ENCODE measurements around the gene HUNK. TPM values are rescaled to one million over a fixed set of nuclear protein-coding genes. Genes with fewer than 3 reads are reported as not detected.

The HUNK gene
- polyA plus RNA-seq, 1 donor (not counting 4 experiments of a cell fraction or from before 2014, with no cell fraction given): 0.03 TPM

DNA sequence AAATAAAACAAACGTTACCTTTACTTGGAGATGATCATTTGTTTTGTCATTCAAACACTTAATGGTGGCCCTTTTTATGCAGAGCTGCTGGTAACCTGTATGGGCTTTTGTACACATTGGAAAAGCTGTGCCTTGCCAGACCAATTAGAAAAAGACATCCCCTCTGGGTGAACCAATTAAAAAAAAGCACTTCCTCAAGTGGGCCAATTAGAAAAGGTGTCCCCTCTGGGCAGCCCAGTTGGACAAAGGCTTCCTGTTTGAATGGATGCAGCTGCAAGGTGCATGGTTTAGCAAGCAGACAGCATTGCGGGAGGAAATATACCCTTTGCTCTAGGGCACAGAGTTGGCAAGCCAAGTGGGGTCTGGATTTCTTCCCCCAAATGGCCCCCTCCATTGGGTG is 21.6 kb downstream of the HUNK start:
- H3K27me3 ChIP-seq (ENCODE audit: control insufficient read depth, extremely low read depth, insufficient read depth, low read length): no peaks in the 10 kb centered on the region
- no peak overlapping the region for H3K27ac ChIP-seq (ENCODE audit: control insufficient read depth, insufficient read depth, low read length)
- no peak overlapping the region for H3K4me3 ChIP-seq (ENCODE audit: control insufficient read depth in 2 of 3, extremely low read depth in 1 of 3, insufficient read depth in 2 of 3, low read depth in 1 of 3, low read length in 3 of 3)
- H3K9me1 ChIP-seq (ENCODE audit: control insufficient read depth, extremely low read depth, insufficient read depth, low read length): no peaks in the 10 kb centered on the region
- H2AFZ ChIP-seq (ENCODE audit: control insufficient read depth, low read length): no peak overlapping the region
- DNase-seq (ENCODE audit: low read depth, low spot score) (no peak), FAIRE-seq (no peak)
- no peaks in the 10 kb centered on the region for H3K9me3 ChIP-seq (ENCODE audit: control insufficient read depth, low read depth, low read length)
- H3K9ac ChIP-seq (ENCODE audit: control insufficient read depth, extremely low read depth, insufficient read depth, low read length): no peak overlapping the region
- H4K20me1 ChIP-seq (ENCODE audit: control insufficient read depth, extremely low read depth, insufficient read depth, low read length): no peaks in the 10 kb centered on the region
- no peaks in the 10 kb centered on the region for H3K79me2 ChIP-seq (ENCODE audit: control insufficient read depth, insufficient read depth, low read length)
- H3K36me3 ChIP-seq (ENCODE audit: control insufficient read depth in 2 of 2, extremely low read depth in 1 of 2, insufficient read depth in 2 of 2, low read length in 2 of 2): no peaks in the 10 kb centered on the region
- no peak for TF ChIP-seq EZH2 (IDR thresholded peaks at IDR 0.05; ENCODE audit: low read length)
- TF ChIP-seq, protein P1, sequence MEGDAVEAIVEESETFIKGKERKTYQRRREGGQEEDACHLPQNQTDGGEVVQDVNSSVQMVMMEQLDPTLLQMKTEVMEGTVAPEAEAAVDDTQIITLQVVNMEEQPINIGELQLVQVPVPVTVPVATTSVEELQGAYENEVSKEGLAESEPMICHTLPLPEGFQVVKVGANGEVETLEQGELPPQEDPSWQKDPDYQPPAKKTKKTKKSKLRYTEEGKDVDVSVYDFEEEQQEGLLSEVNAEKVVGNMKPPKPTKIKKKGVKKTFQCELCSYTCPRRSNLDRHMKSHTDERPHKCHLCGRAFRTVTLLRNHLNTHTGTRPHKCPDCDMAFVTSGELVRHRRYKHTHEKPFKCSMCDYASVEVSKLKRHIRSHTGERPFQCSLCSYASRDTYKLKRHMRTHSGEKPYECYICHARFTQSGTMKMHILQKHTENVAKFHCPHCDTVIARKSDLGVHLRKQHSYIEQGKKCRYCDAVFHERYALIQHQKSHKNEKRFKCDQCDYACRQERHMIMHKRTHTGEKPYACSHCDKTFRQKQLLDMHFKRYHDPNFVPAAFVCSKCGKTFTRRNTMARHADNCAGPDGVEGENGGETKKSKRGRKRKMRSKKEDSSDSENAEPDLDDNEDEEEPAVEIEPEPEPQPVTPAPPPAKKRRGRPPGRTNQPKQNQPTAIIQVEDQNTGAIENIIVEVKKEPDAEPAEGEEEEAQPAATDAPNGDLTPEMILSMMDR (optimal IDR thresholded peaks at IDR 0.05 in 1 of 3, IDR thresholded peaks at IDR 0.05 in 1 of 3, conservative IDR thresholded peaks at IDR 0.05 in 1 of 3; ENCODE audit: extremely low read depth in 1 of 3, insufficient read depth in 2 of 3, low read length in 3 of 3): no peak
- no peaks in the 10 kb centered on the region for H3K4me1 ChIP-seq (ENCODE audit: control insufficient read depth, extremely low read depth, insufficient read depth, low read length)
- dilution Hi-C loops (cut with MboI; ENCODE audit: extremely low pct_ligation_motif_present, low sequenced_read_pairs): no loop called here
- no peak overlapping the region for H3K4me2 ChIP-seq (ENCODE audit: control insufficient read depth, extremely low read depth, insufficient read depth, low read depth, low read length)

DNA sequence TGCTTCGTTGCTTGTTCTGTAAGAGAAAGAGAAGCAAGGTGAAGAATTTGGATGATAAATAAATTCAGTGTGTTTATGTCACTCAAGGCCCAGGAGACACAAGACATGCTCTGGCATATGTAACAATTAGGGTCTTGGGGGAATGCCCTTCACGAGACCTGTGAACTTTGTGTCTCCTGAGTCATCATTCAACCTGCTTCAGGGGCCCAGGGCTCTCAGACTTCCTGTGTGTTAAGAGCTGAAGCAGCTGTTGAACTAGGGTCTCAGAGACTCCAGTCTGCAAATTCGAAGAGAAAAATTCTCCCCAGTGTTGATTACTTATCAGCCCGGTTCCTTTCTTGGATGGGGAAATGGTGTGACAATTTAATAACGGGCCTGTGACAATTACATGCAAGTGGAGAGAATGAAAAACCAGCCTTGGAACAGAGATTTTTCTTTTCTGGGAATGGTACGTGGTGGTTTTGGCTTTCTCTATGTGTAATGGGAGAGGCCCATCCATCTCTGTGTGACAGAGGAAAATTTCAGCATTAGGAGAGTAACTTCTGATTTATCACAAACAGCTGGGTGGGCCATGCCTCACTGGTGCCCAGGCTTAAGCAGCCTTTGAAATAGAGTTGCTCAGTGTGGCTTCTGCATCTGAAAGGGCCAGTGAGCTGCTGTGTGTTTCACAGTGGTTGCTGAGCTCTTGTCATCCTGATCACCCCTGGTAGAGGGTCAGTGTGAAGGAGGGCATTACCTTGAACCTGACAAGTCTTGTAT is 22.4 kb downstream of the HUNK start:
- Histone ChIP-seq H2AFZ (ENCODE audit: control insufficient read depth, low read length) (no peak overlapping the region), H3K9me3 (ENCODE audit: control insufficient read depth, low read depth, low read length) (no peaks in the 10 kb centered on the region), H3K9ac (ENCODE audit: control insufficient read depth, extremely low read depth, insufficient read depth, low read length) (no peak overlapping the region), H3K27ac (ENCODE audit: control insufficient read depth, insufficient read depth, low read length) (no peak overlapping the region), H3K4me3 (ENCODE audit: control insufficient read depth in 2 of 3, extremely low read depth in 1 of 3, insufficient read depth in 2 of 3, low read depth in 1 of 3, low read length in 3 of 3) (no peak overlapping the region), H3K79me2 (ENCODE audit: control insufficient read depth, insufficient read depth, low read length) (no peaks in the 10 kb centered on the region), H3K4me2 (ENCODE audit: control insufficient read depth, extremely low read depth, insufficient read depth, low read depth, low read length) (no peak overlapping the region), H3K9me1 (ENCODE audit: control insufficient read depth, extremely low read depth, insufficient read depth, low read length) (no peaks in the 10 kb centered on the region), H3K27me3 (ENCODE audit: control insufficient read depth, extremely low read depth, insufficient read depth, low read length) (no peaks in the 10 kb centered on the region), H3K4me1 (ENCODE audit: control insufficient read depth, extremely low read depth, insufficient read depth, low read length) (no peaks in the 10 kb centered on the region), H4K20me1 (ENCODE audit: control insufficient read depth, extremely low read depth, insufficient read depth, low read length) (no peaks in the 10 kb centered on the region), H3K36me3 (ENCODE audit: control insufficient read depth in 2 of 2, extremely low read depth in 1 of 2, insufficient read depth in 2 of 2, low read length in 2 of 2) (no peaks in the 10 kb centered on the region)
- dilution Hi-C loops (cut with MboI; ENCODE audit: extremely low pct_ligation_motif_present, low sequenced_read_pairs): no loop called here
- FAIRE-seq: no peak
- TF ChIP-seq, protein P1 (optimal IDR thresholded peaks at IDR 0.05 in 1 of 3, IDR thresholded peaks at IDR 0.05 in 1 of 3, conservative IDR thresholded peaks at IDR 0.05 in 1 of 3; ENCODE audit: extremely low read depth in 1 of 3, insufficient read depth in 2 of 3, low read length in 3 of 3): no peak
- no peak for TF ChIP-seq EZH2 (IDR thresholded peaks at IDR 0.05; ENCODE audit: low read length)
- no peak for DNase-seq (ENCODE audit: low read depth, low spot score)
